GM19240 (cell line): Measurements from ENCODE around the gene LRIG3.
"Not testable (repeated sequence)": the region's sequence is repeated elsewhere in the genome, so short reads cannot be mapped to it uniquely, and the experiment has no call there.

Source experiments
- DNase-seq: peaks from one replicate; pipeline ENCODE4 v3.0.0; 2011; ENCODE audit warnings: low spot score; ENCODE audit not compliant: insufficient read length

Gene LRIG3

GRCh38 chr12:58902726-58903125 lies 17.6 kb downstream of the LRIG3 start:
- not testable (repeated sequence) for DNase-seq

GRCh38 chr12:58901664-58902063 lies 18.6 kb downstream of the LRIG3 start:
- no peak for DNase-seq

- DNase-seq = no peak
These were observed 22.3 kb downstream of the LRIG3 start for GRCh38 chr12:58897969-58898368.

GRCh38 chr12:58896278-58896677 lies 24.0 kb downstream of the LRIG3 start:
- DNase-seq = no peak

- DNase-seq = no peak
These were observed 25.3 kb downstream of the LRIG3 start for GRCh38 chr12:58895053-58895452.

- DNase-seq = no peak
These were observed 26.3 kb downstream of the LRIG3 start for GRCh38 chr12:58894040-58894439.

- no peak for DNase-seq
These were observed 26.8 kb downstream of the LRIG3 start for GRCh38 chr12:58893495-58893894.

- no peak for DNase-seq
These were observed 30.7 kb downstream of the LRIG3 start for GRCh38 chr12:58889557-58889956.

GRCh38 chr12:58888131-58888783 lies 32.0 kb downstream of the LRIG3 start:
- no peak for DNase-seq

- DNase-seq = no peak
These were observed 33.2 kb downstream of the LRIG3 start for GRCh38 chr12:58887068-58887467.

- DNase-seq = no peak
These were observed 33.8 kb downstream of the LRIG3 start for GRCh38 chr12:58886474-58886873.

GRCh38 chr12:58884916-58885315 lies 35.4 kb downstream of the LRIG3 start:
- no peak for DNase-seq

- DNase-seq = no peak
These were observed 36.5 kb downstream of the LRIG3 start for GRCh38 chr12:58883576-58884334.

- no peak for DNase-seq
These were observed 37.5 kb downstream of the LRIG3 start for GRCh38 chr12:58882826-58883225.

- DNase-seq = no peak
These were observed 38.5 kb downstream of the LRIG3 start for GRCh38 chr12:58881816-58882215.

GRCh38 chr12:58880639-58881038 lies 39.7 kb downstream of the LRIG3 start:
- no peak for DNase-seq

- no peak for DNase-seq
These were observed 43.0 kb downstream of the LRIG3 start for GRCh38 chr12:58877243-58877743.

GRCh38 chr12:58873496-58873895 lies 46.8 kb downstream of the LRIG3 start:
- no peak for DNase-seq

GRCh38 chr12:58871556-58871955 lies 48.7 kb downstream of the LRIG3 start:
- no peak for DNase-seq

GRCh38 chr12:58870595-58870994 lies 49.7 kb downstream of the LRIG3 start:
- no peak for DNase-seq

- no peak for DNase-seq
These were observed 59.5 kb downstream of the LRIG3 start for GRCh38 chr12:58860788-58861240.

GRCh38 chr12:58860056-58860787 lies 60.1 kb downstream of the LRIG3 start:
- no peak for DNase-seq
